Stimulated activated CD8-positive, alpha-beta memory T cell treated with anti-CD3 and anti-CD28 coated beads, Interleukin-15, amount 100 ng/mL, for 1 hour (primary cell): ENCODE results near the gene ATP9A.
"Not testable (repeated sequence)": the region's sequence is repeated elsewhere in the genome, so short reads cannot be mapped to it uniquely, and the experiment has no call there.

ENCODE experiments used
- DNase-seq: peaks from one replicate; pipeline ENCODE4 v3.0.0-alpha.2; 2020; ENCODE audit warnings: low read depth

Gene ATP9A

GRCh38 chr20:51752343-51752951 lies 15.7 kb downstream of the ATP9A start:
- no peak for DNase-seq

- no peak for DNase-seq
Observed at GRCh38 chr20:51750770-51751388, 17.3 kb downstream of the ATP9A start.

GRCh38 chr20:51750037-51750769 lies 18.0 kb downstream of the ATP9A start:
- no peak for DNase-seq

GRCh38 chr20:51749674-51750036 lies 18.5 kb downstream of the ATP9A start:
- no peak for DNase-seq

GRCh38 chr20:51747182-51747911 lies 20.8 kb downstream of the ATP9A start:
- DNase-seq = no peak

- DNase-seq = no peak
Observed at GRCh38 chr20:51745804-51746203, 22.4 kb downstream of the ATP9A start.

- no peak for DNase-seq
Observed at GRCh38 chr20:51740838-51741237, 27.4 kb downstream of the ATP9A start.

- not testable (repeated sequence) for DNase-seq
Observed at GRCh38 chr20:51740308-51740707, 27.9 kb downstream of the ATP9A start.

GRCh38 chr20:51739722-51740249 lies 28.4 kb downstream of the ATP9A start:
- no peak for DNase-seq

GRCh38 chr20:51738877-51739447 lies 29.2 kb downstream of the ATP9A start:
- DNase-seq = no peak

- DNase-seq = not testable (repeated sequence)
Observed at GRCh38 chr20:51738261-51738660, 29.9 kb downstream of the ATP9A start.

- DNase-seq = no peak
Observed at GRCh38 chr20:51736947-51737346, 31.2 kb downstream of the ATP9A start.

GRCh38 chr20:51735728-51736600 lies 32.2 kb downstream of the ATP9A start:
- DNase-seq = no peak

GRCh38 chr20:51734876-51735720 lies 33.1 kb downstream of the ATP9A start:
- no peak for DNase-seq

- no peak for DNase-seq
Observed at GRCh38 chr20:51733070-51733469, 35.1 kb downstream of the ATP9A start.

- DNase-seq = no peak
Observed at GRCh38 chr20:51732096-51732791, 35.9 kb downstream of the ATP9A start.

GRCh38 chr20:51731731-51732095 lies 36.5 kb downstream of the ATP9A start:
- no peak for DNase-seq

GRCh38 chr20:51729771-51730170 lies 38.4 kb downstream of the ATP9A start:
- DNase-seq = no peak

- DNase-seq = no peak
Observed at GRCh38 chr20:51728737-51729136, 39.5 kb downstream of the ATP9A start.

GRCh38 chr20:51727872-51728271 lies 40.3 kb downstream of the ATP9A start:
- no peak for DNase-seq
